ENCODE results near the gene NCOA1.

DNA sequence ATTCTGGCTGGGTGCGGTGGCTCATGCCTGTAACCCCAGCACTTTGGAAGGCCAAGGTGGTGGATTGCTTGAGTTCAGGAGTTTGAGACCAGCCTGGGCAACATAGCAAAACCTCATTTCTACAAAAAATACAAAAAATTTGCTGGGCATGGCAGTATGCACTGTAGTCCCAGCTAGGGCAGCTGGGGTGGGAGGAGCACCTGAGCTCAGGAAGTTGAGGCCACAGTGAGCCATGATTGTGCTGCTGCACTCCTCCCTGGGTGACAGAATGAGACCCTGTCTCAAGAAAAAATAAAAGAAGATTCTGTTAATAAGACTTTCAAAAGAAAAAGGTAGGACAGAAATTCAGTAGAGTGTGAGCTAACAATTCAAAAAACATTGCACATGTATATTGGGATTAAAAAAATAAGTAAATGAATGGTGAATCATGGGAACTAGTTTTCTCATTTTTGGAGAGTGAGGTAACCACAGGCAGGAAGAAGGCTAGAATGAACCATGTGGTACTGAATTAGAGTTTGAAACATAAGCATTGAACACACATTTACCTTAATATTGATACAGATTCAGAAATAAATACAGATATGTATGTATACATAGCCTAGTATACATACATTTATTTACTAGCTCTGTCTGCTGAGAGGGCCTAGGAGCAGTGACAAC is 53.5 kb downstream of the NCOA1 start:
- TF ChIP-seq, protein P1, sequence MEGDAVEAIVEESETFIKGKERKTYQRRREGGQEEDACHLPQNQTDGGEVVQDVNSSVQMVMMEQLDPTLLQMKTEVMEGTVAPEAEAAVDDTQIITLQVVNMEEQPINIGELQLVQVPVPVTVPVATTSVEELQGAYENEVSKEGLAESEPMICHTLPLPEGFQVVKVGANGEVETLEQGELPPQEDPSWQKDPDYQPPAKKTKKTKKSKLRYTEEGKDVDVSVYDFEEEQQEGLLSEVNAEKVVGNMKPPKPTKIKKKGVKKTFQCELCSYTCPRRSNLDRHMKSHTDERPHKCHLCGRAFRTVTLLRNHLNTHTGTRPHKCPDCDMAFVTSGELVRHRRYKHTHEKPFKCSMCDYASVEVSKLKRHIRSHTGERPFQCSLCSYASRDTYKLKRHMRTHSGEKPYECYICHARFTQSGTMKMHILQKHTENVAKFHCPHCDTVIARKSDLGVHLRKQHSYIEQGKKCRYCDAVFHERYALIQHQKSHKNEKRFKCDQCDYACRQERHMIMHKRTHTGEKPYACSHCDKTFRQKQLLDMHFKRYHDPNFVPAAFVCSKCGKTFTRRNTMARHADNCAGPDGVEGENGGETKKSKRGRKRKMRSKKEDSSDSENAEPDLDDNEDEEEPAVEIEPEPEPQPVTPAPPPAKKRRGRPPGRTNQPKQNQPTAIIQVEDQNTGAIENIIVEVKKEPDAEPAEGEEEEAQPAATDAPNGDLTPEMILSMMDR (conservative IDR thresholded peaks at IDR 0.05; ENCODE audit: low read depth, low read length) = no peak
- TF ChIP-seq CEBPB (IDR thresholded peaks at IDR 0.05; ENCODE audit: low read depth, low read length) (no peak), POLR2A (IDR thresholded peaks at IDR 0.05; ENCODE audit: low read depth, low read length) (no peak), RAD21 (IDR thresholded peaks at IDR 0.05; ENCODE audit: low read length) (no peak), FOS (IDR thresholded peaks at IDR 0.05; ENCODE audit: low read depth, low read length) (no peak)
- TF ChIP-seq, protein P2, sequence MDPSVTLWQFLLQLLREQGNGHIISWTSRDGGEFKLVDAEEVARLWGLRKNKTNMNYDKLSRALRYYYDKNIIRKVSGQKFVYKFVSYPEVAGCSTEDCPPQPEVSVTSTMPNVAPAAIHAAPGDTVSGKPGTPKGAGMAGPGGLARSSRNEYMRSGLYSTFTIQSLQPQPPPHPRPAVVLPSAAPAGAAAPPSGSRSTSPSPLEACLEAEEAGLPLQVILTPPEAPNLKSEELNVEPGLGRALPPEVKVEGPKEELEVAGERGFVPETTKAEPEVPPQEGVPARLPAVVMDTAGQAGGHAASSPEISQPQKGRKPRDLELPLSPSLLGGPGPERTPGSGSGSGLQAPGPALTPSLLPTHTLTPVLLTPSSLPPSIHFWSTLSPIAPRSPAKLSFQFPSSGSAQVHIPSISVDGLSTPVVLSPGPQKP (IDR thresholded peaks at IDR 0.05; ENCODE audit: borderline replicate concordance, low read depth, low read length) = no peak

All from IMR-90 (cell line).